NCI-H2107 treated with DMSO at 0.1 percent for 48 hours (cell line): ENCODE measurements around the gene HOXA4.

Source experiments
- DNase-seq: peaks from one replicate; lab custom pipeline; 2025; ENCODE audit not compliant: unreplicated experiment; lab: John Stamatoyannopoulos, UW

Gene HOXA4

DNA sequence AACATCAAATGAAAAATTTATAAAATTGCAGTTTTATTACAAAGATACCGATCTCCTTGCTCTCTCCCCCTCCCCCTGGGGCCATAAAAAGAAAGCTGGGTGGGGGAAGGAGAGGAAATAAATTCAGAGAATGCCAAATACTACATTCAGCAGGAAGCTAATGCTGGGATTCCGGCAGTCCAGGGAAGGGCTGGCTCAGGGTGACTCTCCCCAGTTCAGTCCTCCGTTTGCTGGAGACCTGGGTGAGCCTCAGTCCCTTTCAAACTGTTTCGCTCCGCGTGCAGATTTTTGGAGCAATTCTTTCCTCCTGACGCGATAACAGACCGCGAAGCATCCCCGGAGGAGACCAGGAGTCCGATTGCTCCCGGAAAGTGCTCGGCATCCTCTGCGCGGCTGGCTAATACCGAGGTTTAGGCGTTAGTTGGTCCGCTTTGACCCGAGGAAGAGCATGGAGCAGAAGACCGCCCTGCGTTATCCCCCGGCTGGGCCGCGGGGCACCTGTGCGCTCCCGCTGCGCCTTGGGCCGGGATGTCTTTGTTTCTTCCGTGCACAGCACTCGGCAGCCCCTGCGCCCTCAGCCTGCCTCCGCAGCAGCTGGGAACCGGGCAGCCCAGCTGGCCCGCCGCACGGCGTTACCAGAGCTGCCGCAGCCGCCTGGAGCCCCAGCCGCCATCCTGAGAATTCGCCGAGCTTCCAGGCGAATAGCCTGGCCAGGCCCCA is 24.2 kb downstream of the HOXA4 start:
- peak; percentile 9 for DNase-seq

DNA sequence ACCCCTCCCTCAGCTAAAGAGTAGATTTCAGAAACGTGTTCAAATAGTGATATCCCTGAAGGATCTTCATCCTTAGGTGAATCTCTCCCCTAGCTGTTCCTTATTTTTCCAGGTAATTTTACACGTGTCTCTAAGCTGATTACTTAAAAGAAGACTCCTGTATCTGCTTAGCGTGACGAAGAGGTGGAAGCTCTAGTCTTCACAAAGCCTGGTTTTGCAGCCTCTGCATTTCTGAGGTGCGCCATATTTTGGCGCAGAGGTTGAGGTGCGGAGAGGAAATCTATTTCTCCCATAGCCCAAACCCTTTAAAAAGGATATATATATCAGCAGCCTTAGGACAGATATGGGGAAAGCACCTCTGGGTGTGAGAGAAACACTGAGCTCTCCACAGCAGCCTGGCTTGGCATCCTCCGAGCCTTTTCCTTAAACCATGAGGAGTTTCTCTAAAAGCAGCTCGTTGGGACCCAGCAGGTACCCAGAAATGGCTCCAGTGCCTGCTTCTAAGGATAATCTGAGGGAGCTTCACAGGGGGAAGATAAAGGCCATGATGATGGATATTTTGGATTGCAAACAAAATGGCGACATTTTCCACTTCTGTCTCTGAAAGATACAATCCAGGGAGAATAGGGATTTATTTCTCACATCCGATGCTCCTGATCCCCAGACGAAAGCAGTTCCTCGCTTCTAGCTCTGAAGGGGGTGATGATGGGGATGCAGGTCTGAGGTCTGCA is 25.1 kb downstream of the HOXA4 start:
- no peak for DNase-seq

DNA sequence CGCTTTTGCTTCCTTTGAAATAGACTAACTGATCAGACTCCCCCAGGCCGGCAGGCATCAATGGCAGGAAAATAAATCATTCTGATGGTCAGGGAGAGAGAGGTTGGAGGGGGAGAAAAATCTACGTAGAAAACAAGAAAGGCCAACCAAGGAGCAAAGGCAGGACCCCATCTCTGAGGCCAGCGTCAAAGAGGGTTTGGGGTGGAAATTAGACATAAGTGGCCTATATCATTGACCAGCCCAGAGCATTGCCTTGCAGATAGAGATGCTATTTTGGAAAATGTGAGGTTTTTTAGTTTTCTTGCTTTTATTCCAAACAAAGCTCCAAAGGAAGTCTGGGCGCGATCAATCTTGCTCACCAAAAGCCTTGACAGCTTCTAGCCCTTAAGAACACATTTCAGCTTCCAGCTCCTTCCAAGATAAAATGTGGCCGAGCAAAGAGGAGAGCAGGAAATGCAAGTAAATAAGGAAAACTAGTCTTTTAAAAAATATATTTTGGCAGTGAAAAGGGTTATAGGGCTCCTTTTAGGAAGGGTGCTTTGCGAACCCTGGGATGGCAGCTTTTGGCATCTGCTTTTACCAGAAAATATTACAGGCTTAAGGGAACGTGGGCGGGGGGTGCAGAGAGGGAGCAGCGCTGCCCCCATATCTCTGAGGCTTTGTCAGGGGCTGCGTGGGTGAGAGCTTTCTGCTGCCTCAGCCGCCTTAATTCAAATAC is 26.1 kb downstream of the HOXA4 start:
- no peak for DNase-seq

DNA sequence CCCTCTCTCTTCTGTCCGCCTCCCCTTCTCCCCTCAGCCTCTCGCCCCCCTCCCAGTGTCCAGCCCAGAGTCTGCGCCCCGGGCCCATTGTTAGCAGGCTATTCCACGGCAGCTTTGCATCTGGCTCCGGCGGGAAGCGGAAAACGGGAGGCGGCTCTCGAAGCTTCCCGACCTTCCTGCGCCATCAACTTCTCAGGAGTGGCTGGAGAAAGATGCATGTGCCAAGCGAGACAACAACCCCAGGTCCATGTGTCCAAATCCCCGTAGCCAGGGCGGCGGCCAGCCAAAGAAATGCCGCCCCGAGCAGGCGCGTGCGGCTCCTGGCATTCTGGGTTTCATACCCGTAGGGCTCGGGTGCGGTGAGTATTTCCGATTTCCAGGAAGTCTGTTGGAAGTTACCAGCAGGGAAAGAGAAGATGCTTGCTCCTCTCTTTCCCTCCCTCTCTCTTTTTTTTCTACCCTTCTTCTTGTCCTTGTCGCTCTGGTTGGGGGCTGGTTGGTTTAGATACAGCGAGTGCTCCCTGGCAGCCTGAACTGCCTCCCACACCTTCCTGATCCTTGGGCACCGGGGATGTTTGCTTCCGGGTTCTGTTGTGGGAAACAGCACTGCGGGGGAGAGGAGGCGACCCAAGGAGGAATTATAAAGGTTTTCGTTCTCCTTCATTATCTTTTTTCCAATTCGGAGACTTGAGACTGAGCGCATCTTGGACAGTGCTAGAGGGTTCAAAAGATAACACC is 26.9 kb downstream of the HOXA4 start:
- no peak for DNase-seq

DNA sequence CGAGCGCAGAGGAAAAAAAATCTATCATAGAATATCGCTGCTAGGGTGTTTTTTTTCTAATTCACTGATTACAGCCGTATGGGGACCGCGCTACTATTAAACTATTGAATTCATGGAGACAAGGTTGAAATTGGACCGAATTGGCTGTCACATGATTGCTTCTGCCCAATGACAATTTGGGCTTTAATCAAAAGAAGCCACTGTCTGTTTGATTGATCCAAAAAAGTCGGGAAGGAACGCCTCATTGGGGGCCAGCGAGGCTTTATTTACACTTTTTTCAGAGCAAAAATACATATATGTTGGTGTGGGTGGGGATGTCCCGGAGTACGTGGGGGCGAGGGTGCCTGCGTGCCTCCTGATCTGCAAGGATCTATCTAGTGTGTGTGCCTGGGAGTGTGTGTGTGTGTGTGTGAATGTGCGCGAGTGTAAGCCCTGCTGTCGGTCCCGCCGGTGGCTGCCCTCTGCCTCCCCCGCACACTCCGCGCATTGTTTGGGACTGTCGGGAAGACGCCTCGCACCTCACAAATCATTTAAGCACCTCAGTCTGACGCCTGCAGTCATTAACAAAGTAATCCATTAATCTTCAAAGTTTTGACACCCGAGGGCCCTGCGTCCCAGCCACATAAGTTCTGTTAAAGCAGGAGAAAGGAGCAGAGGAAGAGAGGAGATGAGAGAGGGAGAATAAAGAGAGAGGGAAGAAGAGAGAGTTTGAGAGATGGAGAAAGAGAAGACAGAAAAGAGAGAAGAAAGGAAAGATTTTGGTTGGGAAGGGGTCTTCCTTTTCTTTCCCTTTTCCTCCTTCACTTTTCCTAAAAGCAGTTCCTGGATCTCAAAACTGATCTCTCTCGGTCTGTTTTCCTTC is 27.7 kb downstream of the HOXA4 start, which contains the start of gene HOXA2:
Gene HOXA2 (minus strand): TSS at position 103 of the 862 bp plus-strand sequence. CDS start 183 bp downstream, outside the sequence.
- no peak for DNase-seq

DNA sequence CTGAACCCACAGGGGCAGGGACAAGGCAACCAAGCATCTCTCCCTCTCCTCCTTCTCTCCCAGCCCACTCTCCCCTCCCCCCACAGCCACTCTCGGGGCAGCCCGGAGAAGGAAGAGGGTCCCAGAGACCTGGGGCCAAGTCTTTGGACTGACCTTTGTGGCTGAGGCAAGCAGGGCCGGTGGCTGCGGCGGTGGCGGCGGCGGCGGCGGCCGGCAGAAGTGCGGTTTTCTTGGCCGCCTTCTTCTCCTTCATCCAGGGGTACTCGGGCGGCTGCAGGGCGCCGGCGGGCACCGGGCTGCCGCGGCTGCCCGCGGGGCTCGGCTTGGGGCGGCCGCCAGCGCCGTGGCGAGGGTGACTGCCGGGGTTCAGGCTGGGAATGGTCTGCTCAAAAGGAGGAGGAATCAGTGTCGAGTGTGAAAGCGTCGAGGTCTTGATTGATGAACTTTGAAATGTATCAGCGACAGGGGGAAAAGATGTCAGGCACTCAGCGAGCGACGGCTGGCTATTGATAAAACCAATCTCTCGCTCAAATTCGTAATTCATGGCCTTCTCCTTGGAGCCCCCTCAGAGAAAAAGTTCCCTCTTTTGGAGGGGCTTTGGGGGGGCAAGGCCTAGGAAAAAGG is 28.5 kb downstream of the HOXA4 start:
- no peak for DNase-seq

DNA sequence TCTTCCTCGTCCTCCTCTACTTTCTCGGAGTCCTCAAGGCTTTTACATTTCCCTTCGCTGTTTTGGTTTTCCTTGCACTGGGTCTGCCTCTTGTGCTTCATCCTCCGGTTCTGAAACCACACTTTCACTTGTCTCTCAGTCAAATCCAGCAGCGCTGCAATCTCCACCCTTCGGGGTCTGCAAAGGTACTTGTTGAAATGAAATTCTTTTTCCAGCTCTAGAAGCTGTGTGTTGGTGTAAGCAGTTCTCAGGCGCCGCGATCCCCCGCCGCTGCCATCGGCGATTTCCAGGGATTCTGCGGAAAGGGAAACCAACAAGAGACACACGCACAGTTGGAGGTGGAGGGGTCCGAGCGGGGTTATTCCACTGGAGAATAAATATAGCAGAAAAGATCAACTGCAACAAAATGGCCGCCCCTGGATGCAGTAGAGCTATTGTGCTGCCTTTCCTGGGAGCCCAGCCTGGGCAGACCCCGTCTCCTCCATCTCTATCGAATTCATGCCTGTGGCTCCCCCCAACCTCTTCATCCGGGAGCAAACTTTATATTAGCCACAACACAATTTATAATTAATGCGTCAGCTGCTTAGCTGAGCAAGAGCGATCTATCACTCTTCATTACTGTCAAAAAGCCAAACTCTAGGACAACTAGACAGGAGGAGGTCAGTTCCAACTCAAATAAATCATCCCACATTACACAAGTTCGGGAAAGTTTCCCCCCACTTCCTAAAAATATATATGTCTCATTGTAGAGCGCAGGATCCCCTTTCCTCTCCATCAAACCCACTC is 29.2 kb downstream of the HOXA4 start:
- no peak for DNase-seq

DNA sequence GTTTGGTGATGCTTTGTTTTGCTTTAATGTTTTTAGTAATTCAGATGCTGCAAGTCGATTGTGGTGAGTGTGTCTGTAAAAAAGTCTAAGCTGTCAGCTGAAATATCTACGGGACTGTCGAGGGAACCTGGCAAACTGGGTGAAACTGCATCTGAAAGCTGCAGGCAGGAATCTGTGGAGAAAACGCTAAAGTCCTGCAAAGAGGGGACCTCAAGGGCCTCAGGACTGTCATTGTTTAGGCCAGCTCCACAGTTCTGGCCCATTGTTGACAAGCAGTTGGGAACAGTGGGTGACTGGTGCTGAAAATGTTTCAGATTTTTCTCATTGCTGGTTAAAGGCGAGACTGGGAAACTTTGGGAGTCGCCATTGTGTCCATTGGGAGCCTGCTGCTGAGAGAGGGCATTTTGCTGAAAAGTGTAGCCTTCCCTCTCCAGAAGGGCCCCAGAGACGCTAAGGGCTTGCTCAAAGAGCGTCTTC is 29.8 kb downstream of the HOXA4 start:
- no peak for DNase-seq

DNA sequence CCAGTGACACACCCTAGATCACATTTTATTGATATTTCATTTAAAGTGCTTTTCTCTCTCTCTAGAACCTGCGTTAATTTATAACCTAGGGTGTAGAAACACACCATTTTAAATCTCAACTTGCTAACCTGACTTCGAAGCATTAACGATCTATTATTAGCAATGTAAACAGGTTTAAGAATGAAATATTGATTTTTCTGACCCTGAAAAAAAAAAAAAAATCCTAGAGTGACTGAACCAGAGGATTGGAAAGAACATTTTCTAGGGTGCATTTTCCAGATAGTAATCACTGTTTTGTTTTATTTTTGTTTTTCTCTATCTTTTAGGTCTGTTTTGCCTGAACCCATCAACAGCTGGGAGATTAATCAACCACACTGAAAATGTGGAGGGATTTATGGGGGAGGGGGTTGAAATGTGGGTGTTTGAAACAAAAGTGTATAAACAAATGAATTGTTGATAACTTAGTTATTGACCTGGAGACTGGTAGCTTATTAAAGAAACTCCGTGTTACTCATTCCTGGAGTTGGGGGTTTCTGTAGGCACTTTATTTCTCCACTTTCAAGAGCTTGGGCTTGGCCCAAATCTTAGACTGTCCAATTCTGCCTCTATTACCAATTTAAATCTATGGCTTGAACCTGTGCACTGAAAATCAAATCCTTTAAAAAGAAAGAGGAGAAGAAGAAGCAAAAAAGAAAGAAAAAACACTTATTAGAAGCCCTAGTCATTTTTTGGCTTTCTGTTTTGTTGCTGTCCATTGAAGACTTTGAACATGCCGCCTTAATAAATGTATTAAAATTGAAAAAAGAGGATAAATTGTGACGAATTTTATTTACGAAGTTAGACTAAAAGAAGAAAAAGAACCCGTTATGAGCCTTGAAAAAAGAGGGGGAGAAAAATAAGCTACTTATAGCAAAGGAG is 30.8 kb downstream of the HOXA4 start:
- DNase-seq = no peak

DNA sequence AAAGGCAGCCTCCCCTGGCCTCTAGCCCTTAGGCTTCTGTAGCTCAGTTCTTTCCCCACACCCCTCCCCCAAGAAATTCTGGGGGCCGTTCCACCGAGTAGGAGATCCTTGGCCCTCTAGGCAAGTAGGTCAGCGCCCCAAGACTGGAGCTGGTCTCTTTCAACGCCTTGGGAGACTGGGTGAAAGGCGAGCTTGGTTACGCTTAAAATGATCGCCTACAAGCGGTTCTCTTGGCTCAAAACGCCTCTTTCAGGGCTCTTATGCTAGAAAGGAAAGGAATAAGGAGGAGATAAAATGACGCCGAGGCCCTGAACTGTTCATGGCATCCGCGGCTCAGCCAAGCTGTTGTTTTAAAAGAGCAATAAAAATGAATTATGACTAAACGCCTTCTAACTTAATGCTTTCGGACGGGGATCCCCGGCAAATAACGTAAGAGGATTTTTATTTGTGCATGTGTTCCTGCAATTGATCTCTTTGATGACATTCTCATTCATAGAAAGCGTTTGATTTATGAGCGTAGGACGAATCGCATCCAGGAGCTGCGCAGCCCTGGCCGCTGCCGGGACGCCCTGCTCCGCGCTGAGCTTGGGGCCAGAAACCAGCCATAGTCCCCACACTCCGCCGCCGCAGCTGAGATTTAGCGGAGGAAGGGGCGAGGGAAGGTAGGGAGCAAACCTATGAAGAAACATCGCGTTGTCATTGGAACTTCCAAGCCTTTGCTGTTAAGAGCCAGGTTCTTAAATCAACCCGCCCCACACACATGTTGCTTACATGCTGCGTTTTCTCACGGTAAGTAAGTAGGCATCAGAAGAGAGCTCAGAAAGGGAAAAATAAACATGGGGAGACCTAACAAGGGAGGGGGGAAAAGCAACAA is 31.7 kb downstream of the HOXA4 start:
- no peak for DNase-seq

DNA sequence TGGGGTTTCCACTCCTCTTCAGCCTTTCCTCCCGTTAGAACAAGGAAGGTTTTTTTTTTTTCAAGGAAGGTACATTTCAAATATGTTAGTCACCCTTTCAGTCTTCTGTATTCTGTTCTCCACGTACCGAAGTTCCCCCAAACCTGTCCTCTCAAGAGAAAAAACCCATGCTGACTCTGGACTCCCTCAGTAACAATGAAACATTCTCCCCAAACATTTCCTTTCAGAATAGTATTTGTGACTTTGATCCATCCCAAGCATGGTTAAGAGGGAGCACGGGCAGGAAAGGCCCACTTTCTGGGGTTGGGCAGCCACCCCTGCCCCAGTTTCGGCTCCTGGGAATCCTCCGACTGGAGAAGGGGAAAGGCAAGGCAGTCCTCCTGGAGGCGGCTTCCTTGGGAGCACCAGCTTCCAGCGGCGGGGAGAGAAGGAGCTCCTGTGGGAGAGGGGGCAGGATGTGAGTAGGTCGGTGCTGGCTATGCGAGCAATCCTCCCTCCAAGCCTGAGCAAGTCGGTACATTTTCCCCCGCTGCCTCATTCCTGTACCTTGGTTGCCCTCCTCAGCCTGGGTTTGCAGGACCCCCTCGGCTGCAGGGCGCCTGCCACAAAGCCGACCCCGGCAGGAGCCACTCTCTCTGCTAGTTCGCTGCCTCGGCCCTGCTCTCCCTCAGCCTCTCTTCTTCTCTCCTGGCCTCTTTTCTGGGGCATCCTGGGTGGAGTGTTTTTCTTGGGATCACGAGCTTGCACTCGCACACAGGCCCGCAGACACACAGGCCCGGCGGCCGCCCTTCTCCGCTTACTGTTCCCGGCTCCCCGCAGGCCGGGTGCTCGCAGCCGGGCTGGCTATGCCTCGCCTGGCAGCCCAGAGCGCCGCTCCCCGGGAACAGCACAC is 32.6 kb downstream of the HOXA4 start:
- DNase-seq = no peak

DNA sequence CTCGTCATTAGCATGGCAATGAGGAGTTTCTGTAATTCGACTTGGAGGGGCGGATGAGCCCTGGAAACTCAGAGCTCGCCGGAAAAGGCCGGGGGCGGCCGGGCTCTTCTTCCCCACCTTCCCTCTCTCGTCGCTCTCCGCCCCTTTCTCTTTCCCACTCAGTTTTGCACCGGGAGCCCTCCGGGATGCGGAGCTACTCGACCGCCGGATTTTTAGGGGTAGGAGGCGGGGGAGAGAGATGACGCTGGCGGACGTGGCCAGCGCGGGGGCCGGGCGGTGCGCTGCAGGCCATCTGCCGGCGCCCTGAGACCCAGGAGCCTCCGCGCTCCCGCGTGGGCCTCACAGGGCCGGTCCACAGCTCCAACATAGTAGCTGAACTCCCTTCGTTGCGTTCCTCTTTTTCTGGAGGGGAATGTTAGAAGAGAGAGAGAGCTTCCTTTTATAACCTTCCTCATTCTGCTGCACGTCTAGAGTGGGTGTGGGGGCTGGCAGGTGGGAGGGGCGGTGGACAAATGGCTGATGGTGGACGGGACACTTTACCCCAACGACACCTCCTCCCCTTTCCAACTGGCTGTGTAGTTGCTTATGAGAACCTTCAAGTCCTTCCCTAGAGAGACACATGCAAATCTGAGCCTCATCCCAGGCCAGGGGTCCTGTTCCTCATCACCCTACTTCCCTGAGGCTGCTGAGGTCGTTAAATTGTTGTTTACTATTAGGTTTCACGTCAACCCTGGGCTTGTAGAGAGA is 33.6 kb downstream of the HOXA4 start:
- DNase-seq = no peak

DNA sequence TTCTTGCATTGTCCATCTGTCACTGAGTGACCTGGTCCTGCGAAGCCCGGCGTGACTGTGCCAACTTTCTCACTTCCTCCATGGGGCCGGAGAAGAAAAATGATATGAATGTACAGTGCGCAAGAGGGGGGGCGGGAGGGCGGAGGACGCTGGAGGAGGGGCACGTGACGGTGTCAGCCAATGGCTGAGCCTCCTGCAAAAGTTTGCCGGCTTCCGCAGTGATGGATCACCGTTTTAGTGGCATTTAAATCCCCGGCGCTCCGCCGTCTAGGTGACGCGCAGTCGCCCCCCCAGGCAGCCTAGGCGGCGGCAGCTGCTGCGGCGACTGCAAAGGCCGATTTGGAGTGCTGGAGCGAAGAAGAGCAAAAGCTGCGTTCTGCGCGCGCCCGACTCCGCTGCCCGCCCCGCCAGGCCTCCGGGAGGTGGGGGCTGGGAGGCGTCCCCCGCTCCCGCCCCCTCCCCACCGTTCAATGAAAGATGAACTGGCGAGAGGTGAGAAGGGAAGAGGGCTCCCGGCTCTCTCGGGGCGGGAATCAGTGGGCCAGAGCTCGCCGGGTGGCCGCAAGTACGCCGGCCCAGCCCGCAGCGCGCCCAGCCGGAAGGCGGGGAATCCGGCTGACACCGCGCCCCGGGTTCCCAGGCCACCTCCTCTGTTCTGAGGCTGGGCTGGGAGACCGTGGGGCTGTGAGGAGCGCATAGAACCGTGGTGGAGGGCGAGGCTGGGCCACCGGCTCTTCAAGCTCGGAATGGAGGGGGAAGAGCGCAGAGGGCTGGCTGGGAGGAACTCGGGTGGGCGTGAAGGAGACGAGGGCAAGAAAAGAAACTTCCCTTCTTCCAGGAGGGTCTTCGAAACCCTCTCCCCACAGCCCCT is 34.4 kb downstream of the HOXA4 start, which contains the start of gene HOXA1:
Gene HOXA1 (minus strand): TSS at position 104 of the 871 bp plus-strand sequence. CDS start 88 bp downstream, at position 16.
- DNase-seq = peak; percentile 75
